Parathyroid adenoma (tissue), 2 donors: Measurements from ENCODE around the gene PEX13.
"Not testable (repeated sequence)": the region's sequence is repeated elsewhere in the genome, so short reads cannot be mapped to it uniquely, and the experiment has no call there.

ENCODE experiments used
- H2AFZ ChIP-seq: fragments of 300-600 bp; sonication (generic); one replicate; pipeline ENCODE4 v1.7.0; 2017; ENCODE audit warnings: antibody characterized with exemption, mild to moderate bottlenecking
- H3K27ac ChIP-seq: fragments of 300-600 bp; sonication (generic); one replicate; pipeline ENCODE4 v1.7.0; 2017
- H3K27me3 ChIP-seq: fragments of 300-600 bp; sonication (generic); one replicate; pipeline ENCODE4 v1.7.0; 2017; ENCODE audit warnings: low read length; ENCODE audit not compliant: control insufficient read depth, insufficient read depth
- H3K36me3 ChIP-seq: fragments of 300-600 bp; sonication (generic); one replicate; pipeline ENCODE4 v1.7.0; 2017; ENCODE audit warnings: low read length; ENCODE audit not compliant: control insufficient read depth, insufficient read depth
- H3K4me1 ChIP-seq: fragments of 300-600 bp; sonication (generic); one replicate; pipeline ENCODE4 v1.7.0; 2017; ENCODE audit warnings: control low read depth
- H3K4me2 ChIP-seq: fragments of 300-600 bp; sonication (generic); one replicate; pipeline ENCODE4 v1.7.0; 2017; ENCODE audit warnings: low read length
- H3K4me3 ChIP-seq: fragments of 300-600 bp; sonication (generic); one replicate; pipeline ENCODE4 v1.7.0; 2017; ENCODE audit warnings: low read depth, low read length
- H3K79me2 ChIP-seq: fragments of 300-600 bp; sonication (generic); one replicate; pipeline ENCODE4 v1.7.0; 2017; ENCODE audit warnings: control low read depth
- H3K9ac ChIP-seq: fragments of 300-600 bp; sonication (generic); one replicate; pipeline ENCODE4 v1.7.0; 2017; ENCODE audit warnings: mild to moderate bottlenecking
- H3K9me3 ChIP-seq: fragments of 300-600 bp; sonication (generic); one replicate; pipeline ENCODE4 v1.7.0; 2017; ENCODE audit warnings: low read length; ENCODE audit not compliant: control insufficient read depth
- CTCF ChIP-seq: fragments of 300-600 bp; sonication (generic); IDR thresholded peaks from one replicate; pipeline ENCODE4 v1.7.0; 2017; ENCODE audit warnings: antibody characterized with exemption, mild to moderate bottlenecking
- donor health status: primary hyperparathyroidism.

PEX13 gene

GRCh38 chr2:61006486-61007105, 10.9 kb upstream of the PEX13 start:
- Histone ChIP-seq H3K27me3 (no peaks in the 10 kb centered on the region), H3K9me3 (no peaks in the 10 kb centered on the region), H3K79me2 (no peaks in the 10 kb centered on the region), H3K4me2 (no peak overlapping the region), H3K27ac (no peak overlapping the region), H3K36me3 (no peaks in the 10 kb centered on the region), H3K4me3 (no peak overlapping the region), H3K9ac (no peak overlapping the region), H2AFZ (no peak overlapping the region), H3K4me1 (no peaks in the 10 kb centered on the region)
- TF ChIP-seq CTCF: no peak

- no peak overlapping the region for H3K27ac ChIP-seq
- no peaks in the 10 kb centered on the region for H3K9me3 ChIP-seq
- H3K4me2 ChIP-seq: no peak overlapping the region
- no peak for TF ChIP-seq CTCF
- H3K9ac ChIP-seq: no peak overlapping the region
- H3K79me2 ChIP-seq: no peaks in the 10 kb centered on the region
- H2AFZ ChIP-seq: no peak overlapping the region
- no peaks in the 10 kb centered on the region for H3K4me1 ChIP-seq
- no peaks in the 10 kb centered on the region for H3K36me3 ChIP-seq
- no peaks in the 10 kb centered on the region for H3K27me3 ChIP-seq
- H3K4me3 ChIP-seq: no peak overlapping the region
These were observed 8.2 kb upstream of the PEX13 start for GRCh38 chr2:61009355-61009754.

GRCh38 chr2:61011678-61012077, 5.8 kb upstream of the PEX13 start:
- Histone ChIP-seq H3K9ac (no peak overlapping the region), H3K4me2 (no peak overlapping the region), H3K27ac (no peak overlapping the region)

GRCh38 chr2:61012303-61012702, 5.2 kb upstream of the PEX13 start:
- not testable (repeated sequence) for H3K79me2 ChIP-seq, H3K4me1 ChIP-seq, H3K36me3 ChIP-seq, H2AFZ ChIP-seq, H3K4me2 ChIP-seq, H3K27ac ChIP-seq, H3K9me3 ChIP-seq, H3K9ac ChIP-seq, H3K27me3 ChIP-seq, H3K4me3 ChIP-seq

More at GRCh38 chr2:61011678-61012077, 5.8 kb upstream of the PEX13 start:
- no peaks in the 10 kb centered on the region for H3K36me3 ChIP-seq
- H3K4me1 ChIP-seq: no peaks in the 10 kb centered on the region
- H2AFZ ChIP-seq: no peak overlapping the region
- H3K4me3 ChIP-seq: no peak overlapping the region
- H3K9me3 ChIP-seq: no peaks in the 10 kb centered on the region
- no peaks in the 10 kb centered on the region for H3K27me3 ChIP-seq
- peaks cover 2% of the 10 kb centered on the region for H3K79me2 ChIP-seq
- no peak for TF ChIP-seq CTCF

- TF ChIP-seq CTCF: no peak
- Histone ChIP-seq H3K27me3 (no peaks in the 10 kb centered on the region), H3K4me2 (no peak overlapping the region), H3K4me3 (no peak overlapping the region), H2AFZ (no peak overlapping the region), H3K27ac (no peak overlapping the region), H3K4me1 (no peaks in the 10 kb centered on the region), H3K79me2 (peaks cover 3% of the 10 kb centered on the region), H3K9me3 (no peaks in the 10 kb centered on the region), H3K9ac (no peak overlapping the region), H3K36me3 (no peaks in the 10 kb centered on the region)
These were observed 4.1 kb upstream of the PEX13 start for GRCh38 chr2:61013382-61013781.
